HFFc6 (cell line): ENCODE results near the gene DUSP9. TPM values are rescaled to one million over a fixed set of nuclear protein-coding genes. Genes with fewer than 3 reads are reported as not detected.
"Not testable (repeated sequence)": the region's sequence is repeated elsewhere in the genome, so short reads cannot be mapped to it uniquely, and the experiment has no call there.

Experiments
- DNase-seq: peaks from one replicate; pipeline ENCODE4 v3.0.0-alpha.2; 2018
- H3K27ac Mint-ChIP-seq: 2 replicates; pipeline ENCODE4 v1.8.0; 2020; ENCODE audit warnings: mild to moderate bottlenecking, mixed read lengths
- H3K27me3 Mint-ChIP-seq: 2 replicates; pipeline ENCODE4 v1.8.0; 2021; ENCODE audit warnings: mild to moderate bottlenecking, moderate library complexity, mixed read lengths; ENCODE audit not compliant: insufficient read depth
- H3K36me3 Mint-ChIP-seq: 2 replicates; pipeline ENCODE4 v1.8.0; 2021; ENCODE audit warnings: low read depth, mixed read lengths
- H3K4me1 Mint-ChIP-seq: 2 replicates; pipeline ENCODE4 v1.8.0; 2020; ENCODE audit warnings: low read depth, mixed read lengths
- H3K4me3 Mint-ChIP-seq: 2 replicates; pipeline ENCODE4 v1.8.0; 2020; ENCODE audit warnings: mild to moderate bottlenecking, moderate library complexity, mixed read lengths
- H3K9me3 Mint-ChIP-seq: 2 replicates; pipeline ENCODE4 v1.8.0; 2020; ENCODE audit warnings: mild to moderate bottlenecking, mixed read lengths
- total RNA-seq, 6 experiments: library from RNA; stranded (reverse); fragmentation: NEBNext Ultra II Directional; extraction: Animal tissue kit (Norgen Biotek cat#: 25700); gene quantifications; 2 replicates in 1 of 6; 3 replicates in 5 of 6; pipeline ENCODE4 v1.2.3, GENCODE V29; 2021
- TF ChIP-seq, protein P1 (sequence below): fragments of 200-600 bp; sonication (generic); IDR thresholded peaks from 2 replicates; pipeline ENCODE4 v1.5.0; 2021; ENCODE audit warnings: antibody characterized with exemption, mild to moderate bottlenecking

Gene DUSP9
- total RNA-seq, 6 experiments from 2014 or later = not detected

DNA sequence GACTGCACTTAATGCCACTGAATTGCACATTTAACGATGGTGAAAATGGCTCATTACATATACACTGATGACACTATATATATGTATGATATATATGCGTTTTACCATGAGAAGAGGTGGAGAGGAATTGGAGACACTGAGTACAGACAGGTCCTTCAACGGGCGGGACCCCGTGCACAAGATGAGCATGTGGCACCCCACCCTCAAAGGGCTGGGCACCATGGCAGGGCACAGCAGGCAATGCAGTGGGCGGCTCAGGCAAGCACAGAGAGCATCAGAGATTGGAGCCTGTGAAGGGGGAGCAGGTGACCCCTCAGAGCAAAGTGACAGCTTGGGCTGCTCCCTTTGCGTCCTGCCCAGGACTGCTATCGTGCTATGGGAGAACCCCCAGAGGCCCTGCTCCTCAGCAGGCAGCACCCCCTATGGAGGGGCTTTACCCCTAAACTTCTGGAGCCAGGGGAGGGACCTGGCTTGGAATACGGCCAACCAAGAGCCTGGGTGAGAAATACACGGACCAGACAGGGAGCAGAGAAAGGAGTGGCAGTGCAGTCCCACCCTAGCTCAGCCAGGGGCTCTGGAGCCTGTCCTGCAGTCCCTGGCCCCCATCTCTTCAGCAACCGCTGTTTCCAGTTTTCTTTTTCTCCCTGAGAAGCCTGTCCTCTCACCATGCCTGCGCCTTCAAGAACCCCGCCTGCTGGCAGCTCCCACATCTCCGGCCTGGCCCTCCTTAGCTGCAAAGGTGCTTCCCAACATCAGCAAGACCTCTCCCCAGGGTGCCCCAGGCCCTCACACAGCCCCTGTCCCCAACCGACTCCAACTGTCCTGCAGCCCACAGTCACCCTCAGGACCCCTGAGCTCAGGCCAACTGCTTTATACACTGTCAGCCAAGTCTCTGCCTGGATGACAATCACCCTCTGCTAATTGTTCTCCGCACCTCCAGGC lies 51.2 kb downstream of the DUSP9 start:
- DNase-seq = no peak
- Mint-ChIP-seq H3K4me3 (no peak overlapping the region), H3K9me3 (no peaks in the 10 kb centered on the region), H3K27me3 (peaks cover 1% of the 10 kb centered on the region; the same call in 1 of the 2 replicates), H3K27ac (no peak overlapping the region; the same call in 1 of the 2 replicates), H3K36me3 (no peaks in the 10 kb centered on the region), H3K4me1 (peaks cover 8% of the 10 kb centered on the region; the same call in 1 of the 2 replicates)
- TF ChIP-seq, protein P1, sequence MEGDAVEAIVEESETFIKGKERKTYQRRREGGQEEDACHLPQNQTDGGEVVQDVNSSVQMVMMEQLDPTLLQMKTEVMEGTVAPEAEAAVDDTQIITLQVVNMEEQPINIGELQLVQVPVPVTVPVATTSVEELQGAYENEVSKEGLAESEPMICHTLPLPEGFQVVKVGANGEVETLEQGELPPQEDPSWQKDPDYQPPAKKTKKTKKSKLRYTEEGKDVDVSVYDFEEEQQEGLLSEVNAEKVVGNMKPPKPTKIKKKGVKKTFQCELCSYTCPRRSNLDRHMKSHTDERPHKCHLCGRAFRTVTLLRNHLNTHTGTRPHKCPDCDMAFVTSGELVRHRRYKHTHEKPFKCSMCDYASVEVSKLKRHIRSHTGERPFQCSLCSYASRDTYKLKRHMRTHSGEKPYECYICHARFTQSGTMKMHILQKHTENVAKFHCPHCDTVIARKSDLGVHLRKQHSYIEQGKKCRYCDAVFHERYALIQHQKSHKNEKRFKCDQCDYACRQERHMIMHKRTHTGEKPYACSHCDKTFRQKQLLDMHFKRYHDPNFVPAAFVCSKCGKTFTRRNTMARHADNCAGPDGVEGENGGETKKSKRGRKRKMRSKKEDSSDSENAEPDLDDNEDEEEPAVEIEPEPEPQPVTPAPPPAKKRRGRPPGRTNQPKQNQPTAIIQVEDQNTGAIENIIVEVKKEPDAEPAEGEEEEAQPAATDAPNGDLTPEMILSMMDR = no peak

DNA sequence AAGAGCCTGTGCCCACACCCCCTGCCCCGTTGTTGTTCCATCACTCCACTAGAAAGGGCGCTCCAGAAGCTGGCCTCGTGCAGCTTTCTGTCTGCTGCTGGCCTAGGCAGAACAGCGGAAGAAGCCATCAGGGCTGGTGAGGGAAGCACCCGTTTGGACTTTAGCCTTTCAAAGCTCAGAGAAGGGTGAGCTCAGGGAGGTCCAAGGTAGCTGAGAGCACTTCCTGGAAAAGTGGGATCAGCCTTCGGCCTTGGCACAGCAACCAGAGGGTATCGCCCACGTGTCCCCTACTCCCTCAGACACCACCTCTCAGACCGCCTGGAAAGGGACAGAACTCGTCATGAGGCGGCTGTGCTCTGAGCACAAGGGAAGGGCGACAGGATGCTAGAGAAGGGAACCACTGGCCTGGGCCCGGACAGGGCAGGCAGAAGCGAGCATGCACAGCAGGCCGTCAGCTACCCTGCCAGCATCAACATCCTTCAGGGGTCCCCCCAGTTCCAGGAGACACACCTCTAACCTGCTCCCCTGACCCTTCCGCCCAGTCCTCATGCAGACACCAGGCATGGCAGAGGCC lies 52.3 kb downstream of the DUSP9 start:
- DNase-seq, H3K4me1 Mint-ChIP-seq, H3K36me3 Mint-ChIP-seq, H3K27ac Mint-ChIP-seq, H3K9me3 Mint-ChIP-seq, H3K27me3 Mint-ChIP-seq, H3K4me3 Mint-ChIP-seq: not testable (repeated sequence)

DNA sequence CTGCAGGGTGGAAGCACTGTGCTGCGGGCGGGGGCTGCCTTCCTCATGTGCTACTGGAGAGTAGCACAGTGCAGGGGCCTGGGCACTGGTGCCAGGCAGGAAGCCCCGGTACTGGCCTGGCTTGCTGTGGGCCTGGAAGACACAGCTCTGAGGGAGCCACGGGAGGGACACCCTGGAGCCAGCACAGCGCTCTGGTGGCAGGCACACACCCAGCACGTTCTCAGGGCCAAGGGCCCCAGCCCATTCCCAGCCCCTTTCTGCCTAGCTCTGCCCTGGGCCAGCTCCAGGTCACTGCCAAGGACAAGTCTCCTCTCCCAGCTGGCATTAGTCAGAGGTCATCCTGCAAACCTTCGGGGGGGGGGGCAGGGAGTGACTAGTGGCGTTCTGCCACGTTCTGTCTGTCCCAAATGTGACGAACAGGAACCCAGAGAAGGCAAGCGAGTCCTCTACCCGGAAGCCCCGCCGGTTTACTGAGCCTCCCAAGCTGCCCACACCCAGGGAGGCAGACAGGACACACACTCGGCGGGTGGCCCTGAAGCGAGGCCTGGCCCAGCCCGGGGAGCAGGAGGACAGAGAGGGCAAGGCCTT lies 52.9 kb downstream of the DUSP9 start:
- H3K27me3 Mint-ChIP-seq, H3K4me3 Mint-ChIP-seq, H3K4me1 Mint-ChIP-seq, H3K27ac Mint-ChIP-seq, H3K9me3 Mint-ChIP-seq, H3K36me3 Mint-ChIP-seq, DNase-seq: not testable (repeated sequence)

DNA sequence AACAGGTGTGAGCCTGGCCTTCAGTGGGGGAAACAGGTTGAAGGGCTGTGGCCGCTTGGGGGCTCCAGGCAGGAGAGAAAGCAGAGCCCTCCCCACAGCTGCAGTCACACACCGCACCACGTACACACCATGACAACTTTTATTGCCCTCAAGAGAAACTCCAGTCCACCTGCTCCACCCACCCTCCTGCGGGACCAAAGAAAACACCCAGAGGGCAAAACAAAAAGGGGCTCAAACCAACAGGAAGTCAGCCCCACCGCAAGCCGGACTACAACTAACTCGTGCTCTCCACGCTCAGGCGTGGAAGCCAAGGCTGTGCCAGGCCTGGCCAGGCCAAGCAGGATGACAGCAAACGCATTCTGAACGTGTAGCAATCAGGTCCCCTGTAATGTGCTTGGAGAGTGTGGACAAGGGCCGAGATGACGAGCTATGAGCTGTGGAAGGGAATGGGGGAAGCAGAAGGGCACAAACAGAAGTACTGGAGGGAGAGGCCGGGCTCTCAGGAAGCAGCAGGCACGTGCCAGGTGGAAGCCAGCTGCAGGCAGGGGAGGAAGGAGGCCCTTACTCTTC lies 53.5 kb downstream of the DUSP9 start:
- peaks cover 1% of the 10 kb centered on the region; the same call in 1 of the 2 replicates for H3K27me3 Mint-ChIP-seq
- TF ChIP-seq, protein P1 = no peak
- no peaks in the 10 kb centered on the region for H3K9me3 Mint-ChIP-seq
- no peaks in the 10 kb centered on the region for H3K36me3 Mint-ChIP-seq
- H3K4me1 Mint-ChIP-seq = peaks cover 8% of the 10 kb centered on the region; the same call in 1 of the 2 replicates
- DNase-seq = no peak
- H3K27ac Mint-ChIP-seq = peak overlapping the region; percentile 48
- no peak overlapping the region; the same call in 1 of the 2 replicates for H3K4me3 Mint-ChIP-seq

Other genes starting within 250 kb of the DUSP9 start
- not detected for gene PNMA6E, start 245.9 kb upstream of the DUSP9 start, total RNA-seq
- under 1 TPM; 0.03 to 0.38 (median 0.06) TPM for gene ZFP92, start 235.7 kb upstream of the DUSP9 start, total RNA-seq
- under 1 TPM; 0.33 to 0.99 (median 0.69) TPM for gene TREX2, start 201.1 kb upstream of the DUSP9 start, total RNA-seq
- 10 to 100 TPM; 20.3 to 32.0 (median 28.2) TPM for gene HAUS7, start 176.6 kb upstream of the DUSP9 start, total RNA-seq
- 100 to 1,000 TPM; 324 to 382 (median 367) TPM for gene BGN, start 152.2 kb upstream of the DUSP9 start, total RNA-seq
- gene ATP2B3, start 129.6 kb upstream of the DUSP9 start, total RNA-seq = not detected
- gene CCNQ, start 48.1 kb upstream of the DUSP9 start, total RNA-seq = 10 to 100 TPM; 25.7 to 31.9 (median 29.6) TPM
- under 1 TPM in 2 of 6 experiments, not detected in 4; 0.26 to 0.43 TPM for gene PNCK, start 26.6 kb downstream of the DUSP9 start, total RNA-seq
- gene SLC6A8, start 40.7 kb downstream of the DUSP9 start, total RNA-seq = 10 to 100 TPM; 14.0 to 33.8 (median 17.7) TPM
- gene BCAP31, start 77.2 kb downstream of the DUSP9 start, total RNA-seq = 100 to 1,000 TPM; 203 to 295 (median 218) TPM
- gene ABCD1, start 77.7 kb downstream of the DUSP9 start, total RNA-seq = 10 to 100 TPM; 12.9 to 18.9 (median 14.5) TPM
- gene PLXNB3, start 117.0 kb downstream of the DUSP9 start, total RNA-seq = 10 to 100 TPM; 13.2 to 33.4 (median 15.8) TPM
- under 1 TPM; 0.14 to 0.51 (median 0.27) TPM for gene SRPK3, start 133.8 kb downstream of the DUSP9 start, total RNA-seq
- gene IDH3G, start 147.2 kb downstream of the DUSP9 start, total RNA-seq = 10 to 100 TPM; 60.2 to 67.1 (median 62.8) TPM
- gene SSR4, start 147.5 kb downstream of the DUSP9 start, total RNA-seq = 100 to 1,000 TPM; 171 to 247 (median 182) TPM
- gene PDZD4, start 183.3 kb downstream of the DUSP9 start, total RNA-seq = not detected
- gene L1CAM, start 239.0 kb downstream of the DUSP9 start, total RNA-seq = 10 to 100 TPM; 13.1 to 89.2 (median 14.4) TPM